Thymus (tissue), 11 donors: ENCODE measurements around the gene SS18L1. TPM values are rescaled to one million over a fixed set of nuclear protein-coding genes. Genes with fewer than 3 reads are reported as not detected.

Experiments
- DNase-seq, 9 donors: peaks; one replicate each; pipeline ENCODE4 v3.0.0-alpha.2; 2013; ENCODE audit warnings: low spot score in 9 of 9, low read depth in 6 of 9, missing footprints in 1 of 9
- H3K27ac ChIP-seq, 2 donors: one replicate each; pipeline ENCODE4 v1.5.1; 2013; ENCODE audit warnings: control low read depth in 1 of 2, low read depth in 1 of 2, low read length in 1 of 2, mild to moderate bottlenecking in 1 of 2, moderate library complexity in 1 of 2
- H3K27me3 ChIP-seq, 2 donors: one replicate each; pipeline ENCODE4 v1.5.1; 2013; ENCODE audit warnings: low read length in 1 of 2; ENCODE audit not compliant: control insufficient read depth in 2 of 2, insufficient read depth in 1 of 2
- H3K36me3 ChIP-seq, 2 donors: one replicate each; pipeline ENCODE4 v1.5.1; 2013; ENCODE audit warnings: low read length in 1 of 2, mild to moderate bottlenecking in 1 of 2, moderate library complexity in 1 of 2; ENCODE audit not compliant: control insufficient read depth in 2 of 2, insufficient read depth in 2 of 2
- H3K4me1 ChIP-seq, 2 donors: one replicate each; pipeline ENCODE4 v1.5.1; 2013; ENCODE audit warnings: low read length in 2 of 2; ENCODE audit not compliant: control insufficient read depth in 2 of 2, insufficient read depth in 2 of 2
- H3K4me3 ChIP-seq, 2 donors: one replicate each; pipeline ENCODE4 v1.5.1; 2013; ENCODE audit warnings: low read length in 2 of 2, control low read depth in 1 of 2, mild to moderate bottlenecking in 1 of 2
- H3K9me3 ChIP-seq, 2 donors: one replicate each; pipeline ENCODE4 v1.5.1; 2013; ENCODE audit warnings: low read length in 1 of 2, mild to moderate bottlenecking in 1 of 2; ENCODE audit not compliant: control insufficient read depth in 2 of 2, insufficient read depth in 1 of 2
- WGBS: extraction: QIAGEN DNeasy Blood & Tissue Kit; methylation state at CpG from one replicate; pipeline ENCODE4 v1.1.7; 2013; 5-methylcytosine and 5-hydroxymethylcytosine counted together
- polyA plus RNA-seq: library from polyadenylated mRNA; stranded (reverse); fragments of 200-250 nt; gene quantifications from one replicate; pipeline ENCODE4 v1.2.3, GENCODE V29; 2013
- total RNA-seq: library from RNA; stranded (reverse); fragments of 120-200 nt; gene quantifications from one replicate; pipeline ENCODE4 v1.2.4, GENCODE V29; 2013
- donor health status: healthy.

SS18L1 gene
- total and polyA plus RNA-seq, 2 donors = 6.2 to 22.3 TPM

DNA sequence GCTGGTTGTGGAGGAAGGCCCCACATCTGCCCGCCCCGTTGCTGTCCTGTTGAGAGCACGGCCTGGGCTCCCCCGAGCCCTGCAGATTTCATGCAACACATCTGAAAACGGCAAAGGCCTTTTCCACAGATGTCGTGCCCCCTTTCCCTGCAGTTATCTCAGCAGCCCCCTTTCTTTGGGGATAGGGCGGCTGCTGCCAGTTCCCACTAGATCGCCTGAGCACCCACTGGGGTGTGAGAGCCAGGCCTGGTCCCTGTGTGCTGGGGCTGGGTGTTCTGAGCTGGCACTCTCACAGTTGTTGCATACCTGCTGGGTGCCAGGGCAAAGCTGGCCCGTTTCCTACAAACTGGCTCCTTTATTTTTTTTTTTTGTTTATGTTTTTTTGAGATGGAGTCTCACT lies 27.0 kb downstream of the SS18L1 start:
- DNase-seq = no peak
- 98% methylated on average over 9 of the region's 9 CpGs for WGBS
- H3K4me3 ChIP-seq = no peak overlapping the region
- H3K36me3 ChIP-seq = peaks cover 19 to 59% of the 10 kb centered on the region in 2 donors
- H3K27me3 ChIP-seq = no peaks in the 10 kb centered on the region
- no peaks in the 10 kb centered on the region for H3K9me3 ChIP-seq
- no peak overlapping the region for H3K27ac ChIP-seq
- no peaks in the 10 kb centered on the region for H3K4me1 ChIP-seq

DNA sequence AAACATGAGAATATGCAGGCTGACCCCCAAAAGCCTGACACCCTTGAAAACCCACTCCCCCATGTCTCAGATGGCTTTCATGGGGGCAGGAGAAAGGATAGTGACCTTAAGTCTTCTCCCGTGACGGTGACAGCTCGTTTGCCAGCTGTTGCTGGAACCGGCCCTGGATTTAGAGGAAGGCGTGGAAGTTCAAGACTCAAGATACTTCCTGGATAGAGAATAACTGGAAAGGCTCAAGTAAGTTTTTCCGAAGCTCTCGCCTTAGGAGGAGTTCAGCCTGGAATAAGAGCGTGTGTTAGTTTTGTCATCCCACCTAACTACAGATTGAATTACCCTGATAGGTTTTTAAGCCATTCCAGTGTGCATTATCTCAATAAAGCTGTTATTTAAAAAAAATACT lies 27.7 kb downstream of the SS18L1 start:
- no peak for DNase-seq
- peaks cover 12 to 56% of the 10 kb centered on the region in 2 donors for H3K36me3 ChIP-seq
- no peak overlapping the region for H3K4me3 ChIP-seq
- no peak overlapping the region for H3K27ac ChIP-seq
- no peaks in the 10 kb centered on the region for H3K27me3 ChIP-seq
- no peaks in the 10 kb centered on the region for H3K4me1 ChIP-seq
- H3K9me3 ChIP-seq = no peaks in the 10 kb centered on the region
- 96% methylated on average over 8 of the region's 8 CpGs for WGBS

DNA sequence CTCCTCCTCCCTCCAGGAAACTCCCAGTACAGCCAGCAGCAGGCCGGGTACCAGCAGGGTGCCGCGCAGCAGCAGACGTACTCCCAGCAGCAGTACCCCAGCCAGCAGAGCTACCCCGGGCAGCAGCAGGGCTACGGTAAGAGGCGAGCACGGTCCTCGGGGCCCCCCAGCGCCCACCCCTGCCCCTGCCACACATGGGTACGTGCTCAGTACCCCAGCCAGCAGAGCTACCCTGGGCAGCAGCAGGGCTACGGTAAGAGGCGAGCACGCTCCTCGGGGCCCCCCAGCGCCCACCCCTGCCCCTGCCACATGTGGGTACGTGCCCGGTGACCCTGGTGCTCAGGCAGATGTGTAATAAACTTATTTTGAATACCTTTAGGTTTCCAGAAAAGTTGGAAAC lies 29.1 kb downstream of the SS18L1 start:
- no peak for DNase-seq
- H3K27me3 ChIP-seq = no peaks in the 10 kb centered on the region
- H3K4me3 ChIP-seq = no peak overlapping the region
- 95% methylated on average over 18 of the region's 18 CpGs for WGBS
- no peak overlapping the region for H3K27ac ChIP-seq
- peaks cover 12 to 50% of the 10 kb centered on the region in 2 donors for H3K36me3 ChIP-seq
- H3K9me3 ChIP-seq = no peaks in the 10 kb centered on the region
- no peaks in the 10 kb centered on the region for H3K4me1 ChIP-seq

DNA sequence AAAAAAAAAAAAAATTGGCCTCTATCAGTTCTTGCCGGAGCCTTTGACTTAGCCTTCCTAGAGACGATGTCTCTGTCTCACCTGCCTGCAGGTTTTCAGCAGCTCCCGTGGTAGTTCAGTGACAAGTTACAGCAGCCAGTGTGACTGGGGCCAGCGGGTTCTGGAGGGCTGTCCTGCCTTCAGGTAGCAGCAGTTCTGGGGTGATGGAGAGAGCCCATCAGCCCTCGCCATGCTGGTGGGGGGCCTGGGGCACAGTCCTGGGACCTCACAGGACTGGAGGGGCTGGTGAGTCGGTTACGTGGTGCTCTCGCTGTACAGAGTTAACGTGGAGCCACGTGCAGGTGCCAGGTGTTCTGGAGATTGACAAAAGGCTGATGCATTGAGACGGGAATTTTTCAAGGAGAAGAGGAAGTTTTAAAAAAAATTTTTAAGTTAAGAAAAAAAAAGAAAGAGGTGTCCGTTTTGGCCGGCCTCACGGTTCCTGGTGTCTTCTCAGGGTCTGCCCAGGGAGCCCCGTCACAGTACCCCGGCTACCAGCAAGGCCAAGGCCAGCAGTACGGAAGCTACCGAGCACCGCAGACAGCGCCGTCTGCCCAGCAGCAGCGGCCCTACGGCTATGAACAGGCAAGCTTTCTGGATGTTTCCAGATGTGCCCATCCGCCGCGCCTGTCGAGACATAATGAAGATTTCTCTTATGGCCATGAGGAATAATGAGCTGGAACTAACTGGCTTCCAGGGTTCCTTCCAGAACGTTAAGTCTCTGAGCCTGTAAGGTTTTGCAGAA lies 30.6 kb downstream of the SS18L1 start:
- no peak for DNase-seq
- no peaks in the 10 kb centered on the region for H3K9me3 ChIP-seq
- no peak overlapping the region for H3K4me3 ChIP-seq
- H3K27ac ChIP-seq = no peak overlapping the region
- H3K36me3 ChIP-seq = peaks cover 3 to 38% of the 10 kb centered on the region in 2 donors
- 98% methylated on average over 28 of the region's 28 CpGs for WGBS
- no peaks in the 10 kb centered on the region for H3K27me3 ChIP-seq
- no peaks in the 10 kb centered on the region for H3K4me1 ChIP-seq

DNA sequence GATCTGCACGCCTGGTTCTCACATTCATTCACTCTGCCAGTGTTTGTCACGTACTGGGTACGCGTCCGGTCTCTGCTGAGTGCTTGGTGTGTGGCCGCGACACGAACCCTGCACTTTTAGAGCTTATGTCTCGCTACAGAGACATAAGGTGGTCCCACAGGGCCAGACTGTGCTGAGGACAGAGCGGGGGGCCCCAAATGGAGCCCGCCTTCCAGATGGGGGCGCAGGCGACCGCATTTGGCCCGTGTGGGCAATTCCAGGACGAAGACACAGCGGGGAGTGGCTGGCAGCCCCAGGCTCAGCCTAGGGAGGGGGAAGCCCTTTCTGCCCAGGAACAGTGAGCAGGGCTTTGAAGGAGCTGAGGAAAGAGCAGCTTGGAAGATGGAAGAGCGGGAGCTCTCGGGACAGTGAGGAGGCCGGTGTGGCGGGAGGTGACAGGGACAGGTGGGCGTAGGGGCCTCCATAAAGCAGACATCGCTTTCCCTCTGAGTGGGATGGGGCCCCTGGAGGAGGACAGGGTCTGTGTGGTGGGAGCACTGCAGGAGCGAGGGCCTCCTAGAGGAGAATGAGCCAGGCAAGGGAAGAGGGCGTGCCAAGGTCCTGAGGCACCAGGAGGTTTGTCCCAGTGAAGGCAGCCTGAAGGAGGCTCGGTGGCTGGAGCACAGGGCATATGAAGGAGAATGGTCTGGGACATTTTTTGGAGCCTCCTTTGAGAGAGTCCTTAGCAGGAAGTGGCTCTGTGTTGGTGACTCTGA lies 31.5 kb downstream of the SS18L1 start:
- no peak for DNase-seq
- Histone ChIP-seq H3K4me3 (no peak overlapping the region), H3K36me3 (peaks cover 2 to 40% of the 10 kb centered on the region in 2 donors), H3K27me3 (no peaks in the 10 kb centered on the region), H3K27ac (no peak overlapping the region), H3K9me3 (no peaks in the 10 kb centered on the region), H3K4me1 (no peaks in the 10 kb centered on the region)
- 98% methylated on average over 26 of the region's 26 CpGs for WGBS

DNA sequence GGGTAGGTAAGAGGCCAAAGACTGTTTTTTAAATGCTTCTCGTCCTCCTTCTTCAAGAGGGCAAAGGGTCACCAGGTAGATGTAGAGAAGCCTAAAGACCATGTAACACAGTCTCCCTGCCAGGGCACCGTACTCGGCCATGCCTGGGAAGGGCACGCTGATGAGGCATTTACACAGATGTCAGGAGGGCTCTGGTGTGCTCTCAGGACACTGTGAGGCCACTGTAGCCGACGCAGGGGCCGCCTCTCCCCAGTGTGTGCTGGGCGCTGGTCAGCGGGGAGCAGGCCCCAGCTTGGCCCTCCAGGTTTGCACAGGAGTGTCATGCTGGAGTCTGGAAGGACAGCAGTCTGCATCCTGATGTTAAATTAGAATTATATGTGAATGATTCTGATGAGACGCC lies 32.1 kb downstream of the SS18L1 start:
- H3K4me3 ChIP-seq = no peak overlapping the region
- WGBS = over 99% methylated on average over 10 of the region's 10 CpGs
- no peaks in the 10 kb centered on the region for H3K4me1 ChIP-seq
- no peaks in the 10 kb centered on the region for H3K27me3 ChIP-seq
- no peaks in the 10 kb centered on the region for H3K9me3 ChIP-seq
- peaks cover 2 to 36% of the 10 kb centered on the region in 2 donors for H3K36me3 ChIP-seq
- DNase-seq = no peak
- H3K27ac ChIP-seq = no peak overlapping the region

DNA sequence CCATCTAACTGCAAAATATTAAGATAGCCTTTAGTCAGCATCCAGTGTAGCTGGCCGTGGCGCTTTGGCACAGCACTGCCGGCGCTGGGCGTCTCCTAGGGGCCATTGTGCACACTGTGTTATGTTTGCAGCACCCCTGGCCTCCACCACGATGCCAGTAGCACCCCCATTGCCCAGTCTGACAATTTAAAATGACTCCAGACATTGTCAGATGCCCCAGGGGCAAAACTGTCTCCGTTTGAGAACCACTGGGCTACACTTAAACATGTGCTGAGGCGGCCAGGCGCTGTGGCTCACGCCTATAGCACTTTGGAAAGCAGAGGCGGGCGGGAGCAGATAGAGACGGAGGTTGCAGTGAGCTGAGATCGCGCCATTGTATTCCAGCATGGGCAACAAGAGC lies 33.3 kb downstream of the SS18L1 start:
- Histone ChIP-seq H3K4me1 (no peaks in the 10 kb centered on the region), H3K9me3 (no peaks in the 10 kb centered on the region), H3K36me3 (peaks cover 2 to 36% of the 10 kb centered on the region in 2 donors), H3K27ac (no peak overlapping the region), H3K27me3 (no peaks in the 10 kb centered on the region), H3K4me3 (no peak overlapping the region)
- no peak for DNase-seq
- 97% methylated on average over 15 of the region's 15 CpGs for WGBS

DNA sequence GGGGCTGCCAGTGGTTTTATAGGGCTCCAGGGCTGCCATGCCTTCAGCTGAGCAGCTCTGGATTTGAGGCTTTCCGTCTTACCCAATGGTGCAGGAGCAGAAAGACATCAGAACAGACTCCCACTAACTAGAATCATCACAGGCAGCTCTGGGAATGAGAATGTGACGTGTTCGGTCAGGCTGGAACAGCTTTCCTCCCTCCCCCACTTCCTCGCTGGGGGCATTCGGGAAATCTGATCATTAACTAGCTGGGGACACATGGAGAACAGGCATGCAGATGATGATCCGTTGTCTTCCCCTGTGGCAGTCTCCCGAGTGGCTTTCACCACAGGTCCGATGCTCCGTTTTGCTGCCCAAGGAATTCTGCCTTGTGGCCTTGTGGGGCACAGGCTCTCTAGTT lies 33.7 kb downstream of the SS18L1 start:
- Histone ChIP-seq H3K4me3 (no peak overlapping the region), H3K27me3 (no peaks in the 10 kb centered on the region), H3K27ac (no peak overlapping the region), H3K9me3 (no peaks in the 10 kb centered on the region), H3K36me3 (peaks cover 2 to 36% of the 10 kb centered on the region in 2 donors), H3K4me1 (no peaks in the 10 kb centered on the region)
- WGBS = 97% methylated on average over 9 of the region's 9 CpGs
- DNase-seq = no peak
